Hepatocyte (in vitro differentiated cells): ENCODE measurements around the gene CCDC85C. TPM values are rescaled to one million over a fixed set of nuclear protein-coding genes. Genes with fewer than 3 reads are reported as not detected.
A peak's percentile ranks its signal among the peaks of the same experiment; 100 is the strongest.

Experiments used
- DNase-seq: peaks from one replicate; pipeline ENCODE4 v3.0.0-alpha.2; 2016; ENCODE audit warnings: low spot score
- H2AFZ ChIP-seq: fragments of 200-600 bp; sonication (generic); 2 replicates; pipeline ENCODE4 v1.6.0; 2016; ENCODE audit warnings: antibody characterized with exemption, mild to moderate bottlenecking
- H3K27ac ChIP-seq: fragments of 200-600 bp; sonication (generic); 2 replicates; pipeline ENCODE4 v1.5.1; 2016; ENCODE audit warnings: mild to moderate bottlenecking
- H3K27me3 ChIP-seq: fragments of 200-600 bp; sonication (generic); 2 replicates; pipeline ENCODE4 v1.6.1; 2016
- H3K36me3 ChIP-seq: fragments of 200-600 bp; sonication (generic); replicated peaks from 2 replicates; pipeline ENCODE4 v1.5.1; 2016; ENCODE audit warnings: low read depth; ENCODE audit not compliant: insufficient read depth
- H3K4me1 ChIP-seq: fragments of 200-600 bp; sonication (generic); 2 replicates; pipeline ENCODE4 v1.5.1; 2016; ENCODE audit warnings: mild to moderate bottlenecking, moderate library complexity; ENCODE audit not compliant: insufficient read depth
- H3K4me2 ChIP-seq: fragments of 200-600 bp; sonication (generic); 2 replicates; pipeline ENCODE4 v1.6.0; 2016
- H3K4me3 ChIP-seq: fragments of 200-600 bp; sonication (generic); 2 replicates; pipeline ENCODE4 v1.5.1; 2016; ENCODE audit warnings: mild to moderate bottlenecking
- H3K79me2 ChIP-seq: fragments of 200-600 bp; sonication (generic); 2 replicates; pipeline ENCODE4 v1.6.0; 2017; ENCODE audit warnings: mild to moderate bottlenecking
- H3K9me2 ChIP-seq: fragments of 200-600 bp; sonication (generic); replicated peaks from 2 replicates; pipeline ENCODE4 v1.6.0; 2017; ENCODE audit warnings: mild to moderate bottlenecking; ENCODE audit not compliant: insufficient read depth
- H3K9me3 ChIP-seq: fragments of 200-600 bp; sonication (generic); 2 replicates; pipeline ENCODE4 v1.5.1; 2016; ENCODE audit warnings: low read depth, mild to moderate bottlenecking
- H4K20me1 ChIP-seq: fragments of 200-600 bp; sonication (generic); 2 replicates; pipeline ENCODE4 v1.6.0; 2016; ENCODE audit warnings: mild to moderate bottlenecking; ENCODE audit not compliant: insufficient read depth, poor library complexity, severe bottlenecking
- CTCF ChIP-seq: fragments of 200-600 bp; sonication (generic); IDR thresholded peaks from 2 replicates; pipeline ENCODE4 v1.5.1; 2016; ENCODE audit warnings: antibody characterized with exemption, mild to moderate bottlenecking; ENCODE audit not compliant: poor library complexity
- EZH2 ChIP-seq: fragments of 200-600 bp; sonication (generic); IDR thresholded peaks from 2 replicates; pipeline ENCODE4 v1.6.1; 2016; ENCODE audit warnings: antibody characterized with exemption, mild to moderate bottlenecking, borderline replicate concordance
- EZH2phosphoT487 ChIP-seq: fragments of 200-600 bp; sonication (generic); IDR thresholded peaks from one replicate; pipeline ENCODE4 v1.6.1; 2018; ENCODE audit warnings: antibody characterized with exemption, mild to moderate bottlenecking, low read depth, moderate library complexity; ENCODE audit not compliant: unreplicated experiment, severe bottlenecking
- WGBS: methylation state at CpG from one replicate; pipeline ENCODE4 v1.1.6; 2016; ENCODE audit warnings: low lambda C conversion rate; ENCODE audit errors: missing lambda C conversion rate; 5-methylcytosine and 5-hydroxymethylcytosine counted together
- polyA plus RNA-seq: library from polyadenylated mRNA; unstranded; fragments of >200 nt; fragmentation: Nextera tagmentation; extraction: Ambion mirVana; gene quantifications from 2 replicates; pipeline ENCODE4 v1.2.1, GENCODE V29; 2016
- total RNA-seq: library from RNA; depleted of rRNA; stranded (reverse); fragments of >200 nt; gene quantifications from 2 replicates; pipeline ENCODE4 v1.2.3, GENCODE V29; 2014

The CCDC85C gene
- total and polyA plus RNA-seq, 2 experiments from 2014 or later: 37.8 to 47.2 TPM

- peak overlapping the region; percentile 51 for H3K27ac ChIP-seq
- TF ChIP-seq EZH2phosphoT487 (no peak), CTCF (no peak), EZH2 (no peak)
Measured at GRCh38 chr14:99511421-99512109, 92.4 kb downstream of the CCDC85C start.

GRCh38 chr14:99510556-99511139 lies 93.4 kb downstream of the CCDC85C start:
- DNase-seq: no peak
- H3K4me3 ChIP-seq: no peak overlapping the region
- 81% methylated on average over 10 of the region's 15 CpGs for WGBS
- H2AFZ ChIP-seq: no peak overlapping the region
- no peak overlapping the region for H3K27ac ChIP-seq
- H4K20me1 ChIP-seq: no peaks in the 10 kb centered on the region
- no peaks in the 10 kb centered on the region for H3K27me3 ChIP-seq
- no peaks in the 10 kb centered on the region for H3K36me3 ChIP-seq
- H3K9me2 ChIP-seq: no peaks in the 10 kb centered on the region
- H3K79me2 ChIP-seq: no peaks in the 10 kb centered on the region
- no peaks in the 10 kb centered on the region for H3K4me1 ChIP-seq
- no peaks in the 10 kb centered on the region for H3K9me3 ChIP-seq
- no peak for TF ChIP-seq EZH2phosphoT487
- TF ChIP-seq EZH2: no peak
- no peak overlapping the region for H3K4me2 ChIP-seq

More at GRCh38 chr14:99511421-99512109, 92.4 kb downstream of the CCDC85C start:
- H3K4me1 ChIP-seq: no peaks in the 10 kb centered on the region
- no peaks in the 10 kb centered on the region for H3K9me3 ChIP-seq
- no peaks in the 10 kb centered on the region for H3K36me3 ChIP-seq
- H3K9me2 ChIP-seq: no peaks in the 10 kb centered on the region
- no peak overlapping the region for H3K4me3 ChIP-seq
- 82% methylated on average over 12 of the region's 12 CpGs for WGBS
- no peaks in the 10 kb centered on the region for H4K20me1 ChIP-seq
- H3K27me3 ChIP-seq: no peaks in the 10 kb centered on the region
- peak; percentile 6 for DNase-seq
- H3K79me2 ChIP-seq: no peaks in the 10 kb centered on the region
- no peak overlapping the region for H3K4me2 ChIP-seq
- no peak overlapping the region for H2AFZ ChIP-seq

- WGBS: 95% methylated on average over 6 of the region's 27 CpGs
- Histone ChIP-seq H3K4me1 (no peaks in the 10 kb centered on the region), H3K9me3 (no peaks in the 10 kb centered on the region), H2AFZ (no peak overlapping the region), H3K4me2 (no peak overlapping the region), H4K20me1 (no peaks in the 10 kb centered on the region), H3K27ac (no peak overlapping the region), H3K36me3 (no peaks in the 10 kb centered on the region), H3K4me3 (no peak overlapping the region), H3K27me3 (no peaks in the 10 kb centered on the region), H3K9me2 (no peaks in the 10 kb centered on the region), H3K79me2 (no peaks in the 10 kb centered on the region)
- DNase-seq: peak; percentile 6
- no peak for TF ChIP-seq CTCF
- no peak for TF ChIP-seq EZH2
- TF ChIP-seq EZH2phosphoT487: no peak
Measured at GRCh38 chr14:99509871-99510555, 94.0 kb downstream of the CCDC85C start.
